ENCODE data around the gene PROSER2. TPM values are rescaled to one million over a fixed set of nuclear protein-coding genes. Genes with fewer than 3 reads are reported as not detected.
A peak's percentile ranks its signal among the peaks of the same experiment; 100 is the strongest.

Gene PROSER2
- total RNA-seq, 1 donor from 2014 or later, result 5.7 TPM

GRCh38 chr10:11874568-11875493, 51.7 kb downstream of the PROSER2 start:
- no peaks in the 10 kb centered on the region for H3K9me3 Mint-ChIP-seq (ENCODE audit: unreplicated experiment)
- H3K36me3 Mint-ChIP-seq (ENCODE audit: low read depth, unreplicated experiment), result no peaks in the 10 kb centered on the region
- H3K27me3 Mint-ChIP-seq (ENCODE audit: unreplicated experiment), result peaks cover 17% of the 10 kb centered on the region
- H3K27ac Mint-ChIP-seq (ENCODE audit: unreplicated experiment), result no peak overlapping the region
- peak; percentile 25 for DNase-seq (ENCODE audit: low spot score)
- TF ChIP-seq CTCF (IDR thresholded peaks at IDR 0.05; ENCODE audit: unreplicated experiment), result no peak
- H3K4me3 Mint-ChIP-seq (ENCODE audit: unreplicated experiment), result no peak overlapping the region
- peaks cover 21% of the 10 kb centered on the region for H3K4me1 Mint-ChIP-seq (ENCODE audit: unreplicated experiment)

GRCh38 chr10:11875494-11876281, 52.5 kb downstream of the PROSER2 start:
- DNase-seq (ENCODE audit: low spot score), result no peak
- Mint-ChIP-seq H3K27ac (ENCODE audit: unreplicated experiment) (no peak overlapping the region), H3K9me3 (ENCODE audit: unreplicated experiment) (no peaks in the 10 kb centered on the region), H3K27me3 (ENCODE audit: unreplicated experiment) (peaks cover 18% of the 10 kb centered on the region), H3K36me3 (ENCODE audit: low read depth, unreplicated experiment) (no peaks in the 10 kb centered on the region), H3K4me3 (ENCODE audit: unreplicated experiment) (no peak overlapping the region), H3K4me1 (ENCODE audit: unreplicated experiment) (peaks cover 23% of the 10 kb centered on the region)
- TF ChIP-seq CTCF (IDR thresholded peaks at IDR 0.05; ENCODE audit: unreplicated experiment), result no peak

- Mint-ChIP-seq H3K4me3 (ENCODE audit: unreplicated experiment) (no peak overlapping the region), H3K9me3 (ENCODE audit: unreplicated experiment) (no peaks in the 10 kb centered on the region), H3K36me3 (ENCODE audit: low read depth, unreplicated experiment) (no peaks in the 10 kb centered on the region), H3K4me1 (ENCODE audit: unreplicated experiment) (peaks cover 19% of the 10 kb centered on the region), H3K27me3 (ENCODE audit: unreplicated experiment) (peaks cover 18% of the 10 kb centered on the region), H3K27ac (ENCODE audit: unreplicated experiment) (no peak overlapping the region)
- TF ChIP-seq CTCF (IDR thresholded peaks at IDR 0.05; ENCODE audit: unreplicated experiment), result no peak
- DNase-seq (ENCODE audit: low spot score), result no peak
Measured at GRCh38 chr10:11876324-11876723, 53.2 kb downstream of the PROSER2 start.

- Mint-ChIP-seq H3K4me3 (ENCODE audit: unreplicated experiment) (no peak overlapping the region), H3K27ac (ENCODE audit: unreplicated experiment) (no peak overlapping the region), H3K4me1 (ENCODE audit: unreplicated experiment) (peaks cover 16% of the 10 kb centered on the region), H3K9me3 (ENCODE audit: unreplicated experiment) (no peaks in the 10 kb centered on the region), H3K36me3 (ENCODE audit: low read depth, unreplicated experiment) (no peaks in the 10 kb centered on the region), H3K27me3 (ENCODE audit: unreplicated experiment) (peaks cover 18% of the 10 kb centered on the region)
- no peak for DNase-seq (ENCODE audit: low spot score)
- no peak for TF ChIP-seq CTCF (IDR thresholded peaks at IDR 0.05; ENCODE audit: unreplicated experiment)
Measured at GRCh38 chr10:11876805-11877590, 53.8 kb downstream of the PROSER2 start.

All from endothelial cell (in vitro differentiated cells).